ENCODE measurements around the gene SEC61A1.
A peak's percentile ranks its signal among the peaks of the same experiment; 100 is the strongest.

The SEC61A1 gene

GRCh38 chr3:128077202-128077624 is 25.0 kb downstream of the SEC61A1 start:
- DNase-seq (ENCODE audit: low read depth in 1 of 2, low spot score in 1 of 2), result no peak

GRCh38 chr3:128077665-128078064 is 25.4 kb downstream of the SEC61A1 start:
- no peak for DNase-seq (ENCODE audit: low read depth in 1 of 2, low spot score in 1 of 2)

GRCh38 chr3:128078322-128078721 is 26.1 kb downstream of the SEC61A1 start:
- no peak for DNase-seq (ENCODE audit: low read depth in 1 of 2, low spot score in 1 of 2)

- no peak for DNase-seq (ENCODE audit: low read depth in 1 of 2, low spot score in 1 of 2)
These were observed 26.6 kb downstream of the SEC61A1 start for GRCh38 chr3:128078875-128079274.

- DNase-seq (ENCODE audit: low read depth in 1 of 2, low spot score in 1 of 2), result no peak
These were observed 27.6 kb downstream of the SEC61A1 start for GRCh38 chr3:128079823-128080222.

GRCh38 chr3:128080323-128081080 is 28.3 kb downstream of the SEC61A1 start:
- DNase-seq (ENCODE audit: low read depth in 1 of 2, low spot score in 1 of 2), result no peak

GRCh38 chr3:128081226-128081625 is 29.0 kb downstream of the SEC61A1 start:
- DNase-seq (ENCODE audit: low read depth in 1 of 2, low spot score in 1 of 2), result no peak

- no peak for DNase-seq (ENCODE audit: low read depth in 1 of 2, low spot score in 1 of 2)
These were observed 29.6 kb downstream of the SEC61A1 start for GRCh38 chr3:128081846-128082245.

- DNase-seq (ENCODE audit: low read depth in 1 of 2, low spot score in 1 of 2), result no peak
These were observed 30.3 kb downstream of the SEC61A1 start for GRCh38 chr3:128082546-128082945.

- no peak for DNase-seq (ENCODE audit: low read depth in 1 of 2, low spot score in 1 of 2)
These were observed 31.2 kb downstream of the SEC61A1 start for GRCh38 chr3:128083396-128083795.

- DNase-seq (ENCODE audit: low read depth in 1 of 2, low spot score in 1 of 2), result no peak
These were observed 31.9 kb downstream of the SEC61A1 start for GRCh38 chr3:128083980-128084674.

- DNase-seq (ENCODE audit: low read depth in 1 of 2, low spot score in 1 of 2), result no peak
These were observed 32.4 kb downstream of the SEC61A1 start for GRCh38 chr3:128084675-128085021.

- DNase-seq (ENCODE audit: low read depth in 1 of 2, low spot score in 1 of 2), result no peak
These were observed 36.9 kb downstream of the SEC61A1 start for GRCh38 chr3:128089135-128089534.

GRCh38 chr3:128091586-128091985 is 39.3 kb downstream of the SEC61A1 start:
- DNase-seq (ENCODE audit: low read depth in 1 of 2, low spot score in 1 of 2), result no peak

GRCh38 chr3:128094295-128095151 is 42.3 kb downstream of the SEC61A1 start:
- no peak for DNase-seq (ENCODE audit: low read depth in 1 of 2, low spot score in 1 of 2)

GRCh38 chr3:128095222-128095703 is 43.0 kb downstream of the SEC61A1 start:
- peak; percentile 60 to 64 for DNase-seq (ENCODE audit: low read depth in 1 of 2, low spot score in 1 of 2)

GRCh38 chr3:128098234-128098633 is 46.0 kb downstream of the SEC61A1 start:
- no peak for DNase-seq (ENCODE audit: low read depth in 1 of 2, low spot score in 1 of 2)

- no peak for DNase-seq (ENCODE audit: low read depth in 1 of 2, low spot score in 1 of 2)
These were observed 47.9 kb downstream of the SEC61A1 start for GRCh38 chr3:128100161-128100560.

- DNase-seq (ENCODE audit: low read depth in 1 of 2, low spot score in 1 of 2), result no peak
These were observed 48.4 kb downstream of the SEC61A1 start for GRCh38 chr3:128100638-128101037.

- DNase-seq (ENCODE audit: low read depth in 1 of 2, low spot score in 1 of 2), result no peak
These were observed 51.0 kb downstream of the SEC61A1 start for GRCh38 chr3:128103136-128103676.

GRCh38 chr3:128107834-128108233 is 55.6 kb downstream of the SEC61A1 start:
- DNase-seq (ENCODE audit: low read depth in 1 of 2, low spot score in 1 of 2), result no peak

All from stimulated activated CD4-positive, alpha-beta T cell treated with anti-CD3 and anti-CD28 coated beads, Interleukin-15, amount 100 ng/mL, for 1 hour (primary cell).